Activated CD4-positive, alpha-beta T cell treated with anti-CD3 and anti-CD28 coated beads, Interleukin-2, amount 10 ng/mL, durations not matched to agents 24 days and 14 days (primary cell): ENCODE data around the gene PRRT1. TPM values are rescaled to one million over a fixed set of nuclear protein-coding genes. Genes with fewer than 3 reads are reported as not detected.
"Not testable (repeated sequence)": the region's sequence is repeated elsewhere in the genome, so short reads cannot be mapped to it uniquely, and the experiment has no call there.

Source experiments
- DNase-seq: peaks from one replicate; pipeline ENCODE4 v3.0.0; 2022
- H3K27ac Mint-ChIP-seq: one replicate; pipeline ENCODE4 v1.8.0; 2022; ENCODE audit warnings: mild to moderate bottlenecking, mixed read lengths
- H3K27me3 Mint-ChIP-seq: one replicate; pipeline ENCODE4 v1.8.0; 2022; ENCODE audit warnings: mixed read lengths
- H3K36me3 Mint-ChIP-seq: one replicate; pipeline ENCODE4 v1.8.0; 2022; ENCODE audit warnings: low read depth, mild to moderate bottlenecking, mixed read lengths
- H3K4me1 Mint-ChIP-seq: one replicate; pipeline ENCODE4 v1.8.0; 2021; ENCODE audit warnings: mixed read lengths
- H3K4me3 Mint-ChIP-seq: one replicate; pipeline ENCODE4 v1.8.0; 2022; ENCODE audit warnings: mild to moderate bottlenecking, moderate library complexity, mixed read lengths
- H3K9me3 Mint-ChIP-seq: one replicate; pipeline ENCODE4 v1.8.0; 2021; ENCODE audit warnings: mixed read lengths
- intact Hi-C: fragments of 100-400 bp; cut with micrococcal nuclease; formaldehyde crosslinking; loops from one replicate; pipeline ENCODE4 v1.15.1; 2023
- total RNA-seq: library from RNA; stranded (reverse); gene quantifications from 2 replicates; pipeline ENCODE4 v1.2.3, GENCODE V29; 2022

The PRRT1 gene
- total RNA-seq, 1 donor from 2014 or later: 0.35 TPM

- no peaks in the 10 kb centered on the region for H3K9me3 Mint-ChIP-seq
These were observed 5.1 kb downstream of the PRRT1 start for GRCh38 chr6:32146687-32147086.

GRCh38 chr6:32146287-32146686 is 5.5 kb downstream of the PRRT1 start:
- DNase-seq: no peak
- peaks cover 59% of the 10 kb centered on the region for H3K27me3 Mint-ChIP-seq
- intact Hi-C loops: no loop called here
- H3K9me3 Mint-ChIP-seq: no peaks in the 10 kb centered on the region
- no peak overlapping the region for H3K4me3 Mint-ChIP-seq
- no peak overlapping the region for H3K27ac Mint-ChIP-seq
- no peaks in the 10 kb centered on the region for H3K36me3 Mint-ChIP-seq
- H3K4me1 Mint-ChIP-seq: peaks cover 18% of the 10 kb centered on the region

More at GRCh38 chr6:32146687-32147086, 5.1 kb downstream of the PRRT1 start:
- Mint-ChIP-seq H3K27me3 (peaks cover 59% of the 10 kb centered on the region), H3K4me1 (peaks cover 20% of the 10 kb centered on the region), H3K4me3 (no peak overlapping the region), H3K36me3 (no peaks in the 10 kb centered on the region), H3K27ac (no peak overlapping the region)
- intact Hi-C loops: no loop called here
- DNase-seq: no peak

DNA sequence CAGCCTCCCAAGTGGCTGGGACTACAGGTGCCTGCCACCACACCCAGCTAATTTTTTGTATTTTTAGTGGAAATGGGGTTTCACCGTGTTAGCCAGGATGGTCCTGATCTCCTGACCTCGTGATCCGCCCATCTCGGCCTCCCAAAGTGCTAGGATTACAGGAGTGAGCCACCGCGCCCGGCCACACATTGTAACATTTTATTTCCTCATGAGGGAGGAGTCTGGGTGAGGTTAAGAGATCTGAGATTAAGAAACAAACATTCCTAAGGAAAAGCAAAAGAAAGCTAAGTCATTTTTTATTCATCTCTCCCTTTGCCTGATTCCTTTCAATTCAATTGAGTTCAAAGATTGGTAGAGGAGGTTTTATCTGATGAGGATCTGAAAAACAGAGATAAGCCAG is 7.5 kb downstream of the PRRT1 start:
- H3K9me3 Mint-ChIP-seq, H3K27ac Mint-ChIP-seq, H3K4me3 Mint-ChIP-seq, DNase-seq, H3K36me3 Mint-ChIP-seq, intact Hi-C loops: not testable (repeated sequence)
- Mint-ChIP-seq H3K27me3 (peaks cover 49% of the 10 kb centered on the region), H3K4me1 (peaks cover 12% of the 10 kb centered on the region)

DNA sequence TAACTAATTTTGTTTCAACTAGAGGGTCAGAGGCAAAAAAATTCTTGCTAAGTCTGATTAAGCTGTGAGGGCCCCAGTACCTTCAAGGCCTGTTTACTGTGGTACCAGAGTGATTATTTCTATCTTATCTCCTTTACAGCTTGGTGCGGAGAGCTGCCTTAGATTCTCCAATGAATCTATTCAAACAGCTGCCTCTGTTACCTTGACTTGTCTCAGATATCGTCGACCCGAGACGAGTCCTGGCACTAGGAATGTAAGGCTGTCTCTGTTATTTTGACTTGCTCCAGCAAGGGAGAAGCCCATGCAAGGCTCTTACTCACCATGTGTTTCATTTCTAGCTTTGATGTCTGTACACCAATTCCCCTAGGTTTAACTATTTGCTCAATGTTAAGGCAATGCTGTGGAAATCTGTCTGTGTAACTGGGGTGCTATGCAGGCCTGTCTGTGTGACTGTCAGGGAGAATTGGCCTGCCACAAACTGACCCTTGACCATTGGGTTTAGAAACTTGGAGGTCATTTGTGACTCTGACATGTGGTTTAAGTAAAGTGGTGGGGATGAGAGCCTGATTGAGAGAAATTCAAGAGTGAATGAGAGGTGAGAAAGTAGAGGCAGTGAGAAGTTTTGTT is 11.2 kb downstream of the PRRT1 start:
- no peaks in the 10 kb centered on the region for H3K4me1 Mint-ChIP-seq
- no peak overlapping the region for H3K4me3 Mint-ChIP-seq
- H3K27ac Mint-ChIP-seq: no peak overlapping the region
- intact Hi-C loops: no loop called here
- no peaks in the 10 kb centered on the region for H3K36me3 Mint-ChIP-seq
- H3K27me3 Mint-ChIP-seq: peaks cover 19% of the 10 kb centered on the region
- DNase-seq: no peak
- H3K9me3 Mint-ChIP-seq: no peaks in the 10 kb centered on the region

- Mint-ChIP-seq H3K4me1 (no peaks in the 10 kb centered on the region), H3K36me3 (no peaks in the 10 kb centered on the region), H3K27ac (no peak overlapping the region), H3K27me3 (peaks cover 21% of the 10 kb centered on the region), H3K9me3 (no peaks in the 10 kb centered on the region), H3K4me3 (no peak overlapping the region)
- intact Hi-C loops: no loop called here
- no peak for DNase-seq
These were observed 12.1 kb downstream of the PRRT1 start for GRCh38 chr6:32139590-32139989.

- Mint-ChIP-seq H3K27ac (no peak overlapping the region), H3K4me3 (no peak overlapping the region), H3K4me1 (no peaks in the 10 kb centered on the region), H3K36me3 (no peaks in the 10 kb centered on the region), H3K27me3 (peaks cover 25% of the 10 kb centered on the region), H3K9me3 (no peaks in the 10 kb centered on the region)
- DNase-seq: no peak
- intact Hi-C loops: no loop called here
These were observed 14.3 kb downstream of the PRRT1 start for GRCh38 chr6:32137454-32137853.

DNA sequence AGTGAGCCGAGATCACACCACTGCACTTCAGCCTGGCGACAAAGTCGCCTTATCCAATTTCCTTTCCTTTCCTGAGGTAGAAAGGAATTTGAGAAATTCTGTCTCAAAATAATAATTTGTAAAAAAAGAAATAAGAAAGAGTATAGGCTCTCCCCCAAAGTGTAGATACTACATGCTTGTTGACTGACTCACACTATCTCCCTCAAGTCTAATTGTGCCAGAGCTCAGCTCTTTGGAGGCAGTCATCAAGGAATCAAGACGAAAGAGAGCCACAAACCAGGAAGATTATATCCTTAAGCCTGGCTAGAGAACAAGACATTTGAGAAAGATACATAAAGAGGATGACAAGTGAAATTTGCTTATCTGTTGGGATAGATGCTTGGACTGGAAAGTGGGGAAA is 18.0 kb downstream of the PRRT1 start:
- Mint-ChIP-seq H3K36me3 (no peaks in the 10 kb centered on the region), H3K4me1 (peaks cover 12% of the 10 kb centered on the region), H3K4me3 (no peak overlapping the region), H3K9me3 (no peaks in the 10 kb centered on the region), H3K27me3 (peaks cover 17% of the 10 kb centered on the region), H3K27ac (no peak overlapping the region)
- DNase-seq: no peak
- intact Hi-C loops: no loop called here

GRCh38 chr6:32132110-32132509 is 19.6 kb downstream of the PRRT1 start:
- H3K4me3 Mint-ChIP-seq: no peak overlapping the region
- peaks cover 15% of the 10 kb centered on the region for H3K27me3 Mint-ChIP-seq
- DNase-seq: no peak
- intact Hi-C loops: no loop called here
- no peak overlapping the region for H3K27ac Mint-ChIP-seq
- H3K9me3 Mint-ChIP-seq: no peaks in the 10 kb centered on the region
- H3K36me3 Mint-ChIP-seq: peaks cover 3% of the 10 kb centered on the region
- H3K4me1 Mint-ChIP-seq: peaks cover 26% of the 10 kb centered on the region

DNA sequence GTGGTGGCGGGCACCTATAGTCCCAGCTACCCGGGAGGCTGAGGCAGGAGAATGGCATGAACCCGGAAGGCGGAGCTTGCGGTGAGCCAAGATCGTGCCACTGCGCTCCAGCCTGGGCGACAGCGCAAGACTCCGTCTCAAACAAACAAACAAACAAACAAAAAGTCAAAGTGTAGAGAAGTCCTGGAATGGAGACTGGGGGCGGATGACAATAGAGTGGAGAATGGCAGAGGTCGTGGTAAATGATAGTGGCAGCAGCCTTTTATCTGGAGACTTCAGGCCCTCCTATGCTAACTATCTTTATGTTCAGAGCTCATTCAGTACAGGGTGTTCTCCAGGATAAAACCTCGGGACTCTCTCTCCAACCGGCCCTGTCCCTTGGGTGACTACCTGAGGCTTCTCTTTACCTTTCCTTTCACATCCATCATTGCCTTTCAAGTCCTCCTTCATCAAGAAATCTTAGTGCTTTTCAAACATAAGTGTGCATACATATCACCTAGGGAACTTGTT is 20.2 kb downstream of the PRRT1 start:
- Mint-ChIP-seq H3K4me3 (peak overlapping the region; percentile 26), H3K27ac (peak overlapping the region; percentile 41), H3K9me3 (no peaks in the 10 kb centered on the region), H3K27me3 (peaks cover 15% of the 10 kb centered on the region), H3K4me1 (peaks cover 32% of the 10 kb centered on the region), H3K36me3 (peaks cover 9% of the 10 kb centered on the region)
- no peak for DNase-seq
- intact Hi-C loops: no loop called here

DNA sequence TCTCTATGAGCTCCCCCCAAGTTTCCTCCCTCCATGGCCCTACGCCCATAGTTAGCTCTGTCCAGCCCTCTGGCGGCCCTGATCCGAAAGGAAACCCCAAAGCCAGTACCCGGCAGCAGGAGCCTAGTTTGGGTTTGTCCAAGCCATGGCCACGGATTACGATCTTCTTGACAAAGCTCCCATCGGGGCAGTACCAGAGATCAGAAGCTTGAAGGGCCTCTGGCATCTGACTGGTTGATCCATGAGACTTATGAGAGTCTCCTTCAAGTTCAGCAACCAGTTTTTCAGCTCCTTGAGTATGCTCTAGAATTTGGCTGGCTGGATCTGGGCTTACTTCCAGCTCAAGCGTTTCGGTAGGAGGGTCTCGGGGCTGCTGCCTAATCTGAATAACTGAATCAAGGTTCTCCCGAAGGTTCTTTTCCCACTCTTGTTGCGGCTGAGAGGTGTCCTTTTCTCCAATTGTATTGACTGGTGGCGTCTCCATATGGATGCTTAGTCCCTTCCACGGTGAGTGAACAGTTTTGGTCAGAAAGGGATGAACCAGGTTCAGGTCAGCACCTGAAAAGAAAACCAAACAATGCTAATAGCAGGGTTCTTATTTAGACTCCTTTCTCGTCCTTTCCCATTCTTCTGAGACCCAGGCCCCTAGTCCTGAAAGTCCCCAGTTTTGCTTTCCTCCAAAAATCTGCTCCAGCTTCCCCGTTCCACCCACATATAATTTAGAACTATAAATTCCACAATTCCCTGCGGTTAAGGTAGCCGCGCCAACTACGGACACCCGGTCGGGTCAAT is 22.2 kb downstream of the PRRT1 start:
- Mint-ChIP-seq H3K27ac (peak overlapping the region; percentile 92), H3K27me3 (peaks cover 8% of the 10 kb centered on the region)
- intact Hi-C loops: loop anchor here (1.0 to 5.0 kb wide), 2 partner anchors 66 to 713 kb away; partner anchors contain the start of gene PSMB8

DNA sequence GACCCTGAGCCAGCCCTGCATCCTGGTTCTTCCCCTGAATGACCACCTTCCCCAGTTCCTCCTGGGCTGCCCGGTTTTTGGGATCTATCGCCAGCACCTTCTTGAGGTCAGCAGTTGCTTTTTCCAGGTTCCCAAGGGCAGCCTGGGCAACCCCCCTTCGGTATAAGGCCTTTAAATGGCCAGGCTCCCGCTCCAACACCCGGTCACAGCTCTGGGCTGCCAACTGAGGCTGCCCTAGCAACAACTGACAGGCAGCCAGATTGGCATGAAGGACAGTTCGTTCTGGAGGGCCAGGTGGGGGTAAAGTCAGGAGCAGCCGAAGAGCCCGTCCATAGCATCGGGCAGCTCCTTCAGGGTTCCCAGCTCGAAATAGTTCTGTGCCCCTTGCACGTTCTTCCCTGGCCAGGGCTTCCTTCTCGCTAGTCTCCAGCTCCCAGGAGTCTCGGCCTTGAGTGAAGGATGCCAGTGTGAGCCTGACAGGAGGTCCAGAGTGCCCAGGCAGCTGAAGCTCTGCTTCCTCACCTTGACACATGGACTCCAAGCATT is 22.9 kb downstream of the PRRT1 start:
- Mint-ChIP-seq H3K4me1 (peaks cover 39% of the 10 kb centered on the region), H3K9me3 (no peaks in the 10 kb centered on the region), H3K27ac (peak overlapping the region; percentile 96), H3K4me3 (peak overlapping the region; percentile 100), H3K27me3 (peaks cover 6% of the 10 kb centered on the region), H3K36me3 (peaks cover 20% of the 10 kb centered on the region)
- intact Hi-C loops: loop anchor here (1.0 to 5.0 kb wide), 5 partner anchors 25 to 713 kb away; partner anchors contain the start of genes PBX2, PPT2, PSMB8 and RNF5
- DNase-seq: no peak

More for the DNA sequence above, 22.2 kb downstream of the PRRT1 start:
- DNase-seq: peak; percentile 70
- Mint-ChIP-seq H3K9me3 (no peaks in the 10 kb centered on the region), H3K4me1 (peaks cover 35% of the 10 kb centered on the region), H3K4me3 (peak overlapping the region; percentile 95), H3K36me3 (peaks cover 14% of the 10 kb centered on the region)

GRCh38 chr6:32127717-32128592 is 23.8 kb downstream of the PRRT1 start, which contains the start of gene ATF6B:
TSS of gene ATF6B (minus strand) at chr6:32128246. CDS start at chr6:32128207, 39 bp downstream.
- peak within 1 kb of the TSS; percentile 96 for H3K27ac Mint-ChIP-seq
- intact Hi-C loops: loop anchor here (1.0 to 5.0 kb wide), 6 partner anchors 9 to 714 kb away; partner anchors contain the start of genes PBX2, PPT2, PSMB8 and RNF5
- peaks cover 25% of the 10 kb centered on the region for H3K36me3 Mint-ChIP-seq

DNA sequence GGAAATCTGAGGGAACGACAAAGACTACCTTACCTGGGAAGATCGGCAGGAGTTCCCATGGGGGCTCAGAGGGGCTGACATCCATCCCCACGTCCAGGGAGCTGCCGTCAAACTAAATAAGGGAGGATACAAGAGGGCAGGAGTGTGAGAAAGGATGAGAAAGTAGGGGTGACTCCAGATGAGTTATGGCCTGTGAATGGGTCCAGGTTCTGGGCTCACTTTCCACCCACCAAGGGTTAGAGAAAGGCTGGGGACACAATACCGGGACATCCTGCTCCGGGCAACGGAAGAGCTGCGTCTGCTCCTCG is 24.4 kb downstream of the PRRT1 start:
- no peak for DNase-seq
- Mint-ChIP-seq H3K4me1 (peaks cover 39% of the 10 kb centered on the region), H3K9me3 (no peaks in the 10 kb centered on the region), H3K36me3 (peaks cover 25% of the 10 kb centered on the region), H3K27ac (peak overlapping the region; percentile 96), H3K4me3 (peak overlapping the region; percentile 100), H3K27me3 (peaks cover 2% of the 10 kb centered on the region)
- intact Hi-C loops: loop anchor here (1.0 to 5.0 kb wide), 2 partner anchors 8 to 715 kb away; partner anchors contain the start of gene PSMB8

More at GRCh38 chr6:32127717-32128592, 23.8 kb downstream of the PRRT1 start, which contains the start of gene ATF6B:
- peaks cover 39% of the 10 kb centered on the region for H3K4me1 Mint-ChIP-seq
- peak within 1 kb of the TSS; percentile 100 for H3K4me3 Mint-ChIP-seq
- no peaks in the 10 kb centered on the region for H3K9me3 Mint-ChIP-seq
- DNase-seq: peak; percentile 98
- peaks cover 2% of the 10 kb centered on the region for H3K27me3 Mint-ChIP-seq
